Panc1 (cell line): Measurements from ENCODE around the gene APOA5. TPM values are rescaled to one million over a fixed set of nuclear protein-coding genes. Genes with fewer than 3 reads are reported as not detected.

Source experiments
- ATAC-seq: fragments of 200-7000 bp; cut with Tn5 transposase; 2 replicates; pipeline ENCODE4 v1.9.1; 2020; ENCODE audit warnings: mild to moderate bottlenecking, moderate library complexity
- BruUV-seq: library from RNA; stranded (reverse); fragments of 400-500 nt; replicated peaks from 2 replicates; lab custom pipeline; 2021; lab: Mats Ljungman, UMichigan
- CTCF ChIA-PET: fragments of 300-600 bp; sonication (Branson Sonifier 250); formaldehyde crosslinking; loops from one replicate; lab custom pipeline; 2022; ENCODE audit warnings: antibody characterized with exemption; lab: Charles Lee
- POLR2A ChIA-PET: fragments of 300-600 bp; sonication (Branson Sonifier 250); formaldehyde crosslinking; loops from one replicate; lab custom pipeline; 2022; ENCODE audit warnings: antibody characterized with exemption; lab: Charles Lee
- DNase-seq: peaks from one replicate; pipeline ENCODE4 v3.0.0-alpha.2; 2010; ENCODE audit warnings: low read depth, low spot score
- H3K27ac ChIP-seq: 2 replicates; pipeline ENCODE4 v1.5.1; 2011; ENCODE audit warnings: mild to moderate bottlenecking, low read length, inconsistent platforms
- H3K27me3 ChIP-seq: fragments of 200-500 bp; sonication (Bioruptor generic); 2 replicates; pipeline ENCODE4 v1.6.0; 2014; ENCODE audit warnings: low read length, inconsistent platforms; ENCODE audit not compliant: control insufficient read depth, insufficient read depth
- H3K36me3 ChIP-seq: fragments of 200-500 bp; sonication (Bioruptor generic); 2 replicates; pipeline ENCODE4 v1.5.1; 2014; ENCODE audit warnings: inconsistent platforms, mild to moderate bottlenecking, low read length, moderate library complexity; ENCODE audit not compliant: control insufficient read depth, insufficient read depth
- H3K4me1 ChIP-seq: 2 replicates; pipeline ENCODE4 v1.5.1; 2011; ENCODE audit warnings: inconsistent platforms, mild to moderate bottlenecking, low read length, moderate library complexity; ENCODE audit not compliant: control insufficient read depth, insufficient read depth
- H3K4me3 ChIP-seq, 2 experiments: 2 replicates each; pipeline ENCODE4 v1.5.1; 2011 to 2012; ENCODE audit warnings: low read depth in 2 of 2, low read length in 2 of 2, mild to moderate bottlenecking in 2 of 2, inconsistent platforms in 1 of 2, moderate library complexity in 1 of 2
- H3K9me3 ChIP-seq: fragments of 200-500 bp; sonication (Bioruptor generic); 2 replicates; pipeline ENCODE4 v1.5.1; 2014; ENCODE audit warnings: low read depth, mild to moderate bottlenecking, inconsistent platforms, low read length, moderate library complexity; ENCODE audit not compliant: control insufficient read depth, insufficient read depth
- CTCF ChIP-seq: fragments of 450-650 bp; IDR thresholded peaks from 2 replicates; pipeline ENCODE4 v1.5.1; 2017; ENCODE audit warnings: mild to moderate bottlenecking
- POLR2AphosphoS5 ChIP-seq: IDR thresholded peaks from 2 replicates; pipeline ENCODE4 v1.6.1; 2012; ENCODE audit warnings: mild to moderate bottlenecking, low read depth, low read length, moderate library complexity
- REST ChIP-seq, 2 experiments: IDR thresholded peaks; 2 replicates each; pipeline ENCODE4 v1.6.1; 2011 to 2012; ENCODE audit warnings: low read depth in 2 of 2, control low read depth in 1 of 2, low read length in 1 of 2, mild to moderate bottlenecking in 1 of 2, moderate library complexity in 1 of 2; ENCODE audit not compliant: insufficient read depth in 1 of 2
- SIN3A ChIP-seq: IDR thresholded peaks from 2 replicates; pipeline ENCODE4 v1.6.1; 2012; ENCODE audit warnings: low read depth, mild to moderate bottlenecking, low read length, moderate library complexity, borderline replicate concordance; ENCODE audit not compliant: insufficient read depth
- TCF7L2 ChIP-seq: IDR thresholded peaks from 2 replicates; pipeline ENCODE4 v1.6.1; 2011; ENCODE audit warnings: mild to moderate bottlenecking, low read depth, low read length, inconsistent platforms
- in situ Hi-C: cut with HindIII; loops from 2 replicates; pipeline ENCODE4 v1.10.0; 2016; ENCODE audit warnings: low sequenced_read_pairs, low pct_unique_long_range_greater_than_20kb
- intact Hi-C: fragments of 100-400 bp; cut with micrococcal nuclease; formaldehyde crosslinking; loops from one replicate; pipeline ENCODE4 v1.10.0; 2022; ENCODE audit not compliant: unreplicated experiment
- total RNA-seq: library from RNA; stranded (reverse); gene quantifications from one replicate; pipeline ENCODE4 v1.2.1, GENCODE V29; 2021; ENCODE audit not compliant: unreplicated experiment

The APOA5 gene
- total RNA-seq, 1 experiment from 2014 or later = 0.39 TPM

GRCh38 chr11:116794851-116795250 is 3.2 kb upstream of the APOA5 start:
- no peaks in the 10 kb centered on the region for H3K9me3 ChIP-seq
- no peaks in the 10 kb centered on the region; the same call in 1 of the 2 replicates for H3K27me3 ChIP-seq
- ChIA-PET POLR2A (no interaction called here), CTCF (no interaction called here)
- TF ChIP-seq REST (IDR thresholded peaks at IDR 0.05; ENCODE audit: insufficient read depth in 1 of 2, low read depth in 2 of 2, low read length in 1 of 2) = no peak
- no peak for TF ChIP-seq TCF7L2
- no peak for TF ChIP-seq SIN3A
- TF ChIP-seq CTCF = no peak
- no peaks in the 10 kb centered on the region for H3K4me1 ChIP-seq
- DNase-seq (no peak), ATAC-seq (no peak)
- no peak overlapping the region for H3K4me3 ChIP-seq
- intact Hi-C loops = loop anchor here (5.0 kb wide), 1 partner anchor 42 kb away; the partner anchor contains the start of gene APOA1
- H3K36me3 ChIP-seq = no peaks in the 10 kb centered on the region
- BruUV-seq = no TSS peak
- H3K27ac ChIP-seq = no peak overlapping the region
- in situ Hi-C loops = no loop called here

- no peak overlapping the region for H3K27ac ChIP-seq
- ChIA-PET CTCF (no interaction called here), POLR2A (no interaction called here)
- H3K9me3 ChIP-seq = no peaks in the 10 kb centered on the region
- H3K27me3 ChIP-seq = no peaks in the 10 kb centered on the region; the same call in 1 of the 2 replicates
- ATAC-seq = no peak
- in situ Hi-C loops = no loop called here
- TF ChIP-seq REST (IDR thresholded peaks at IDR 0.05; ENCODE audit: insufficient read depth in 1 of 2, low read depth in 2 of 2, low read length in 1 of 2) (no peak), POLR2AphosphoS5 (no peak), CTCF (no peak), SIN3A (no peak), TCF7L2 (no peak)
- no peak overlapping the region for H3K4me3 ChIP-seq
- H3K4me1 ChIP-seq = peaks cover 1% of the 10 kb centered on the region; the same call in 1 of the 2 replicates
- no TSS peak for BruUV-seq
- no peak for DNase-seq
- no peaks in the 10 kb centered on the region for H3K36me3 ChIP-seq
- intact Hi-C loops = loop anchor here (5.0 kb wide), 1 partner anchor 44 kb away; the partner anchor contains the start of gene APOA1
These were observed 2.1 kb upstream of the APOA5 start for GRCh38 chr11:116793772-116794097.
